Measurements from ENCODE around the gene CCDC197. TPM values are rescaled to one million over a fixed set of nuclear protein-coding genes. Genes with fewer than 3 reads are reported as not detected.

The CCDC197 gene
- total RNA-seq, 1 donor from 2014 or later: not detected

DNA sequence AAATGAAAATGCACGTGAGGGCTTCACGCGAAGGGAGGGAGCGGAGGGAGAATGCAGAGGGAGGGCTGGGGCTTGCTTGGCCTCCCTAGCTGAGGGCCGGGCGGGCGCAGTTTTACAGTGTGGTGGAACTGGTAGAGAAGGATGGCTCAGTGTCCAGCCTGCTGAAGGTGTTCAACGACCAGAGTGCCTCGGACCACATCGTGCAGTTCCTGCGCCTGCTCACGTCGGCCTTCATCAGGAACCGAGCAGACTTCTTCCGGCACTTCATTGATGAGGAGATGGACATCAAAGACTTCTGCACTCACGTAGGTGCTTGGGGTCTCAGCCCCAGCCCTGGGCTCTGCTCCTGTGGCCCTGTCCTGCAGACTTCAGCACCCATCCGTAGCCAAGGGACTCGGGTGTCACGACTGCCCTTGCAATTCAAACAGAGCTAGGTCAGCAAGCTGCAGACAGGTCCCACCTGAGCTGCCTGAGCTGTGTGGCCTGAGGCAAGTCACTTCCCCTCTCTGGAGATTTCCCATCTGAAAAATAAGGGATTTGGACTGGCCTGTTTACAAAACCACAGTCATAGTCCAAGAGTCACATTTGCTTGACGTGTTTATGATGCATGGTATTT, 47.5 kb downstream of the CCDC197 start:
- no peaks in the 10 kb centered on the region for H3K27me3 ChIP-seq (ENCODE audit: low read depth)
- ATAC-seq: no peak
- no peak for DNase-seq
- no peak overlapping the region for H3K4me3 ChIP-seq
- H3K4me1 ChIP-seq: peaks cover 15% of the 10 kb centered on the region
- H3K36me3 ChIP-seq: peaks cover 51% of the 10 kb centered on the region
- no peak overlapping the region for H3K27ac ChIP-seq
- intact Hi-C loops (cut with DNase I): no loop called here
- H3K9me3 ChIP-seq: no peaks in the 10 kb centered on the region
- no peak for TF ChIP-seq CTCF (IDR thresholded peaks at IDR 0.05)

- intact Hi-C loops (cut with DNase I): no loop called here
- H3K9me3 ChIP-seq: no peaks in the 10 kb centered on the region
- peaks cover 56% of the 10 kb centered on the region for H3K36me3 ChIP-seq
- no peak overlapping the region for H3K4me3 ChIP-seq
- no peak for ATAC-seq
- peaks cover 15% of the 10 kb centered on the region for H3K4me1 ChIP-seq
- H3K27me3 ChIP-seq (ENCODE audit: low read depth): no peaks in the 10 kb centered on the region
- no peak for DNase-seq
- no peak for TF ChIP-seq CTCF (IDR thresholded peaks at IDR 0.05)
- H3K27ac ChIP-seq: no peak overlapping the region
These were observed 48.0 kb downstream of the CCDC197 start for GRCh38 chr14:94045101-94045500.

DNA sequence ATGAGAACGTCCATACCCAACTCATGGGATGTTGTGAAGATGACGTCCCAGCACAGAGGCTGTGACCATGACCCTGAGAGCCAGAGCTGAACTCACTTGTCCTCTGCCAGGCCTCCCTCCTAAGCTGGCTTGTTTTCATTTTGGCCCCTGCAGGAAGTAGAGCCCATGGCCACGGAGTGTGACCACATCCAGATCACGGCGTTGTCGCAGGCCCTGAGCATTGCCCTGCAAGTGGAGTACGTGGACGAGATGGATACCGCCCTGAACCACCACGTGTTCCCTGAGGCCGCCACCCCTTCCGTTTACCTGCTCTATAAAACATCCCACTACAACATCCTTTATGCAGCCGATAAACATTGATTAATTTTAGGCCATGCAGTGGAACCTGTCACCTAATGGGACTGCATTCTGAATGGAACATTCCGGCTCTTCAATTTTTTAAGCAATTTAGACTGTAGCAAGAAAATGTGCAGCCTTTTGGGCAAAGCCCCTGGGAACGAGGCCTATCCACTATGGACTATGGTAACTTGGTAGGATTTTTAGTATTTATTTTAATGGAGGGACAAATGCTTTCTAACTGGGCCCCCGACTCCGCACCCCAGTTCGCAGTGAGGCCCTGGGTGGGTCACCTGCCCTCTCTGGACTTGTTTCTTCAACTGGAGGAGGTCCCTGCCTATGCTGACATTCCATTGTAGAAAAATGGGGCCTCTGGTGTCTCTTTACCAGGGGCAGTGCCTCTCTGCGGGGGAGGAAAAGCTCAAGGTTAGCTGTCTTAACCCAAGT, 48.7 kb downstream of the CCDC197 start:
- no peak for ATAC-seq
- no peaks in the 10 kb centered on the region for H3K9me3 ChIP-seq
- H3K36me3 ChIP-seq: peaks cover 62% of the 10 kb centered on the region
- no peak overlapping the region for H3K27ac ChIP-seq
- no peak for DNase-seq
- H3K4me3 ChIP-seq: no peak overlapping the region
- no peak for TF ChIP-seq CTCF (IDR thresholded peaks at IDR 0.05)
- peaks cover 15% of the 10 kb centered on the region for H3K4me1 ChIP-seq
- H3K27me3 ChIP-seq (ENCODE audit: low read depth): no peaks in the 10 kb centered on the region
- intact Hi-C loops (cut with DNase I): no loop called here

GRCh38 chr14:94046696-94047250, 49.7 kb downstream of the CCDC197 start:
- DNase-seq: no peak
- Histone ChIP-seq H3K27me3 (ENCODE audit: low read depth) (no peaks in the 10 kb centered on the region), H3K27ac (no peak overlapping the region), H3K36me3 (peaks cover 73% of the 10 kb centered on the region), H3K4me1 (peaks cover 11% of the 10 kb centered on the region), H3K9me3 (no peaks in the 10 kb centered on the region), H3K4me3 (no peak overlapping the region)
- no peak for ATAC-seq
- TF ChIP-seq CTCF (IDR thresholded peaks at IDR 0.05): no peak
- intact Hi-C loops (cut with DNase I): no loop called here

DNA sequence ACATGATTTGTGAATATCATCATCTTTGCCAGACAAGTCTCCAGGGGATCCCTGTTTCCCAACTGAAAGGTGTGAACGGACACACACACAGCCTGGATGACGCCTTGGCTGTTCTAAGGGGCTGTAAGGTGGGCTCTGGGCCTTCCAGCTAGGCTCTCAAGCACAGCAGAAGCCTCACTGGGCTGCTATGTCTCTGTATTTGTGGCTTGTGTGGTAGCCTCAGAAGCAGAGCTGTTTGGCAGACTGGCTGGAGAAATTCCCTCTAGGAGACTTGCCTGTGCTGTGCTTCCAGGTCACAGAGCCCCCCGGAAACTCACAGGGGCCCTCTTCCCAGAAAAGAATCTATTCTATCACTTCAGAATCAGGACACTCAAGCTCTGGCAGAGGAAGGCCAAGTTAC, 50.5 kb downstream of the CCDC197 start:
- intact Hi-C loops (cut with DNase I): no loop called here
- H3K4me3 ChIP-seq: no peak overlapping the region
- ATAC-seq (no peak), DNase-seq (no peak)
- no peaks in the 10 kb centered on the region for H3K9me3 ChIP-seq
- H3K27ac ChIP-seq: no peak overlapping the region
- H3K36me3 ChIP-seq: peaks cover 81% of the 10 kb centered on the region
- H3K4me1 ChIP-seq: peaks cover 2% of the 10 kb centered on the region
- H3K27me3 ChIP-seq (ENCODE audit: low read depth): no peaks in the 10 kb centered on the region
- TF ChIP-seq CTCF (IDR thresholded peaks at IDR 0.05): no peak

All from lower lobe of right lung (tissue), 2 donors.